HG03159 (cell line): Measurements from ENCODE around the gene VTCN1.
A peak's percentile ranks its signal among the peaks of the same experiment; 100 is the strongest.
"Not testable (repeated sequence)": the region's sequence is repeated elsewhere in the genome, so short reads cannot be mapped to it uniquely, and the experiment has no call there.

Experiments used
- ATAC-seq: cut with Tn5 transposase; IDR thresholded peaks from one replicate; pipeline ENCODE4 v1.9.1; 2021; ENCODE audit warnings: mild to moderate bottlenecking, moderate library complexity; ENCODE audit not compliant: unreplicated experiment

VTCN1 gene

DNA sequence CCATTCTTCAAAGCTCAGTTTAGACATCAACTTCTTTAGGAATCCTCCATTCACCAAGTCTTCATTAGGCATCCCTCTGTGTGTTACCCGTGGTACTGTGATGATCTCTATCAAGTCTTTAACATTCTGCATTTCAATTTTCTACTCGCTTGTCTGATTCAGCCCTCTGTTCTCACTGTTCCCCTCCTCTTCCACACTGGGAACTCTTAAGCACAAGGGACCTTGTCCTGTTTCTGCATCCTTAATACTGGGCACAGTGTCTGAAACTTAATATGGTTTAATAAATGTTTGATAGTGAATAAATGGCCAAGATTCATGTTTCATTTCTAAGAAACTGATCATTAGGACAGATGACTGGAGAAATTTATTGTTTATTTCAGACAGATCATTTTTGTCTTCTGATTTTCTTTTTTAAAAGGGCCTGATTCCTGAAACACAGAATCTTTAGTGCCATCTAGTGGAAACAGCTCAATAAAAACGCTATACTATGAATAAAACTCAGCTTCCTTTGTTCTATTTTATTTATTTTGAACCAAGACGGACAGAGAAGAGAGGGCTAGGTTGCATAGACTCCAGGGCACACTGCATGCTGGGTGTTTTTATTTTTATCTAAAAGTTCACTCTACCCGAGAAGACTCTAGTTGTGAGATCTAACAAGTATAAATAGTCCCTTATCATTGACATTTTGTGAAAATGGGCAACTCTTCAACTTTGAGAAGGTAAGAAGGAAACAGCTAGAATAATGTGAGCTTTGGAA lies 82.2 kb downstream of the VTCN1 start:
- no peak for ATAC-seq

DNA sequence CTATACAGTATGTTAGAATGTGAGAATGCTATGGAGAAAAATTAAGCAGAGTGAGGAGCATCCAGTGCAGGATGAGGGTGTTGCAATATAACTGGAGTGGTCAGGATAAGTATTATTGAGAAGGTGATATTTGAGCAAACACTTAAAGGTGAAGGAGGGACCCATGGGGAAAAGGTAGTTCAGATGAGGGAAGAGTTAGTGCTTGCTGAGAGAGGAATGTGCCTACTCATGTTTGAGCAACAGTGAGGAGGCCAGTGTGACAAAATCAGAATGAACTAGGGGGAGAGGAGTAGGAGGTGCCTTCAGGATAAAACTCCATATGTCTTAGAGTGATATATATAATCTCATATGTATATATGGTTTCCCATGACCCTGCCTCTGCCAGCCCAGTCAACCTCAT lies 82.9 kb downstream of the VTCN1 start:
- no peak for ATAC-seq

GRCh38 chr1:117124661-117125060 lies 86.1 kb downstream of the VTCN1 start:
- no peak for ATAC-seq

DNA sequence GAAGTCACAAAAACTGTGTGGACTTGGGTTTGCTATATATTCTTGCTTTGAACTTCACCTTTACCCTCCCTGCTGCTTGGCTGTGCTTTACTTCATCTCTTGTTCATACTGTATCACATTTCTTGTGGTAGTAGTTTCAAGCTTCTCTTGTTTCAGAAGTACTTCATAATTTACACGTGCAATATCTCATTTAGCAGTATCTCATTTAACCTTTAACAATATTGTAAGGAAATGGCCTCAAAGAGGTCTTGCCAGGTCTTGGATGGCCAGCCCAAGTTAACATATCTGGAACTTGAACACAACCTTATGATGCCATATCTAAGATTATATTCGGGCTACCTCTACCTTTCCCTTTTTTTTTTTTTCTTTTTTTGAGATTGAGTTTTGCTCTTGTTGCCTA lies 87.5 kb downstream of the VTCN1 start:
- no peak for ATAC-seq

- no peak for ATAC-seq
Measured at GRCh38 chr1:117122330-117123025, 88.2 kb downstream of the VTCN1 start.

- ATAC-seq: peak; percentile 78
Measured at GRCh38 chr1:117121589-117122329, 89.0 kb downstream of the VTCN1 start, which contains the start of gene TRIM45. TSS of gene TRIM45 (minus strand) at chr1:117121749. CDS start at chr1:117121201, 548 bp downstream.

GRCh38 chr1:117120774-117121588 lies 89.7 kb downstream of the VTCN1 start:
- ATAC-seq: peak; percentile 10

- ATAC-seq: not testable (repeated sequence)
Measured at GRCh38 chr1:117119144-117119543, 91.6 kb downstream of the VTCN1 start.

GRCh38 chr1:117118137-117118536 lies 92.6 kb downstream of the VTCN1 start:
- no peak for ATAC-seq

- no peak for ATAC-seq
Measured at GRCh38 chr1:117117697-117118096, 93.0 kb downstream of the VTCN1 start.

GRCh38 chr1:117116784-117117130 lies 94.0 kb downstream of the VTCN1 start:
- no peak for ATAC-seq

DNA sequence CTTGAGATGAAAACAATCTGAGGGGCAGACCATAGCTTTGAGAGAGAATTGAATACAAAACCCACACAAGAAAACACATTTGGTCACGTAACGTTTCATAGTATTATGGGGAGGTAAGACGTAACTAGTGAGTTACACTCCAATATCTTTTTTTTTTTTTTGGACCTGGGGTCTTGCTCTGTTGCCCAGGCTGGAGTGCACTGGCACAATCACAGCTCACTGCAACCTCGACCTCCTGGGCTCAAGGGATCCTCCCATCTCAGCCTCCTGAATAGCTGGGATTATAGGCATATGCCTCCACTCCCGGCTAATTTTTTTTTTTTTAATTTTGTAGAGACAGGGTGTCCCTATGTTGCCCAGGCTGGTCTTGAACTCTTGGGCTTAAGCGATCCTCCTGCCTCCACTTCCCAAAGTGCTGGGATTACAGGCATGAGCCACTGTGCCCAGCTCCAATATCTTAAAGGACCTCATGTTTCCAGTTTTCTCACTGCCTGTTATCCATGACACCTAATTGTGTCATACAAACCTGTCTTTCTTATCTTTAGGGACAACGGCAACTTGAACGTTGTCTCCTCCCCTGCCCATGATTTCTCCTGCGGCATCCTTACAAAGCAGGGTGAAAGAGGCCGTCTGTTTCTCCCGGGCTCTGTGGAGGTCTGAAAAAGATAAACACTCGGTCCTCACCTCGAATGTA lies 94.5 kb downstream of the VTCN1 start:
- ATAC-seq: no peak

DNA sequence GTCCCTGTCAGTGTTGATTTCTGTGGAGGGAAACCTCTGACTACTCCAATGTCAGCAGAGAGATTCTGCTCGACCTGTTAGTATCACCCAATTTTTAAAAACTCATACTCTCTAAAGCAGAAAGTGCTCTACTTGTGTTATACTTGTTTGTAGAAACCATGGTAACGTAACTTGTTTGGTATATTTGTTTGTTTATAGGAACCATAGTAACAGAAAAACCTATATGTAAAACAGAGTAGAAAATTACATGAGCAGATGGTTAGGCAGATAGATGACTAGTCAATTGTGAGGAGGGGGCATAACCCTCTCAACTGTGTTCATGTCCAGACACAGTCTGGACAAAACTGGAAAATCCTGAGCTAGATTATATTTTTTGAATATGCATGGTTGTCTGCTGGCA lies 95.8 kb downstream of the VTCN1 start:
- ATAC-seq: no peak

GRCh38 chr1:117113199-117113598 lies 97.5 kb downstream of the VTCN1 start:
- no peak for ATAC-seq

- no peak for ATAC-seq
Measured at GRCh38 chr1:117112047-117112717, 98.5 kb downstream of the VTCN1 start.

GRCh38 chr1:117110774-117111173 lies 100.0 kb downstream of the VTCN1 start:
- ATAC-seq: no peak

- ATAC-seq: no peak
Measured at GRCh38 chr1:117107364-117107763, 103.4 kb downstream of the VTCN1 start.

DNA sequence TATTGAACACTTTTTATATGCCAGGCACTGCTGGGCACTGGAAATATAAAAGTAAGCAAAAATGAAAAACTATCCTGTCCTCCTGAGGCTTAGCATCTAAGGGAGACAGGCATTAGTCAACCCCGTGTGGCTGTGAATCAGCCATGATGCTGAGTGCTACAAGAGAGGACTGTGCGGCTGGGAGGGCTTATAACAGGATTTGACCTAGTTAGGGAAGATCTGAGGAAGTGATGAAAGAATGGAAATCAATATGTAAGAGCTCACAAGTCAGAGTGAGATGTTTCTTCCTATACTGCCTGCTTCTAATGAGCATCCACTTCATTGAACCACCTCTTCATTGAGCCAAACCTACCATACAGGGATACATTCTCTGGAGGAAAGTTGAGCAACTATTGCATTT lies 104.2 kb downstream of the VTCN1 start:
- ATAC-seq: no peak

- no peak for ATAC-seq
Measured at GRCh38 chr1:117105722-117106121, 105.0 kb downstream of the VTCN1 start.

GRCh38 chr1:117104986-117105385 lies 105.7 kb downstream of the VTCN1 start:
- no peak for ATAC-seq
